Measurements from ENCODE around the gene ORM2.
"Not testable (repeated sequence)": the region's sequence is repeated elsewhere in the genome, so short reads cannot be mapped to it uniquely, and the experiment has no call there.

The ORM2 gene

DNA sequence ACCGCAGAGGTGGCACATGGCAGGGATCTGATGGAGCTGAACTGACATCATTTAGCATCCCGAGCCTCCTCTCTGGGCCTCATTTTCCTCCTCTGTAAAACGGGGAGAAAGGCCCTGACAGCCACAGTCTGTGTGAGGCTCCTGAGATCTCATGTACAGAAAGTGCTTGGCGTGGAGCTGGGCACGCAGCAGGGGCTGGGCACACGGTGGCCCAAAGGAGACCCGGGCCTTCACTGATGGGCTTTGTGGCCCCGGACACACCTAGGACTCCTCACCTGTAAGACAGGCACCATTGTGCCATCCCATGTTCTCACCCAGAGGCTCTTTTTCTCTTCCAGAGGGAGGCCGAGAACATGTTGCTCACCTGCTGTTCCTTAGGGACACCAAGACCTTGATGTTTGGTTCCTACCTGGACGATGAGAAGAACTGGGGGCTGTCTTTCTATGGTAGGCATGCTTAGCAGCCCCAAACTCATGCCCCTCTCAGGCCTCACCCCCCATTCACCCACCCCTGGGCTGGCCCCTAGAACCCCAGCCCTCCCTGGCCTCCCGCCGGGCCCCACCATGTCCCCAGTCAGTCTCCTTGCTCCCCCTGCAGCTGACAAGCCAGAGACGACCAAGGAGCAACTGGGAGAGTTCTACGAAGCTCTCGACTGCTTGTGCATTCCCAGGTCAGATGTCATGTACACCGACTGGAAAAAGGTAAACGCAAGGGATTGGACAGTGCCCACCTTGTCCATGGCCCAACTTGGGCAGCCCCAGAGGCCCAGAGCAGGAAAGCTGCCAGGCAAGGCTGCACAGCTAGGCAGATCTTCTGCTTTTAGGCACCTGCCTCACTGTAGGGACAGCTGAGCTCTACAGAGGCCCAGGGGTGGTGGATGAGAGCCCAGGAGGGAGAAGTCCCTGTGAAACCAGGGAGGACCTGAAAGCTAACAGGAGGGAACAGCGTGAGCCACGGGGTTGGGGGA lies 1.8 kb downstream of the ORM2 start:
- DNase-seq (ENCODE audit: low read depth in 2 of 2), result not testable (repeated sequence)

DNA sequence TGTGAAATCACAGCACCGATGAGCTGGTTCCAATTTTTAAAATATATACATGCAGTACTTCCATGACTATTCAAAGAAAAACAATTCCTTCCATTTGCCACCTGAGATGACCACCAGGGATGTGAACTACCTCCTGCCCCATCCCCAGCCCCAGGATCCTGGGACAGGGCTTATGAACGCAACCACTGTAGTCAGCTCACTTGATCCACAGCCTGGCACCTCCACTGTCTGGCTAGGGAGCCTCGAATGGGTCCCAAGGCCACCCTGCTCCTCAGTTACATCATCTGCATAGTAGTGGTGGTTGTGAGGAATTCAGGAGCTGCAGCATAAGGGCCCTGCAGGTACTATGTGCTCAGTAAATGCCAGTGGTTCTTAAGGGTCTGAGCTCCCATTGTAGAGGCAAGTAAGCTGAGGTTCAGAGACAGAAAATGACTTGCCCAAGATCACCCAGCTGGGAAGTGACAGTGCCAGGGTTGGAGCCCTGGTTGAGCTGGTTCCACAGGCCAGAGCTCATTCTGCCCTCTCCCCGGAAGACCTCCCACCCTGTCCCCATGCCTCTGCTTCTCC lies 2.9 kb downstream of the ORM2 start:
- DNase-seq (ENCODE audit: low read depth in 2 of 2), result not testable (repeated sequence)

DNA sequence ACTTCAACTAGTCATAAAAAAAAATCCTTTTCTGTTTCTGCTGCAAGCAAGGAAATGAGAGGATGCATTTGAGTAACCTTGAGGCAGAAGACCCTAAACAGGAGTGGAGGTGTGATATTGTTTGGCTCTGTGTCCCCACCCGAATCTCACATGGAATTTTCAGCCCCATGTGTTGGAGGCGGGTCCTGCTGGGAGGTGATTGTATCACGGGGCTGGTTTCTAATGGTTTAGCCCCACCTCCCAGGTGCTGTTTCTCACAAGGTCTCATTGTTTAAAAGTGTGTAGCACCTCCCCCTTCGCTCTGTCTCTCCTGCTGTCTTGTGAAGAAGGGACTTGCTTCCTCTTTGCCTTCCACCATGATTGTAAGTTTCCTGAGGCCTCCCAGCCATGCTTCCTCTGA lies 4.0 kb downstream of the ORM2 start:
- DNase-seq (ENCODE audit: low read depth in 2 of 2), result not testable (repeated sequence)

DNA sequence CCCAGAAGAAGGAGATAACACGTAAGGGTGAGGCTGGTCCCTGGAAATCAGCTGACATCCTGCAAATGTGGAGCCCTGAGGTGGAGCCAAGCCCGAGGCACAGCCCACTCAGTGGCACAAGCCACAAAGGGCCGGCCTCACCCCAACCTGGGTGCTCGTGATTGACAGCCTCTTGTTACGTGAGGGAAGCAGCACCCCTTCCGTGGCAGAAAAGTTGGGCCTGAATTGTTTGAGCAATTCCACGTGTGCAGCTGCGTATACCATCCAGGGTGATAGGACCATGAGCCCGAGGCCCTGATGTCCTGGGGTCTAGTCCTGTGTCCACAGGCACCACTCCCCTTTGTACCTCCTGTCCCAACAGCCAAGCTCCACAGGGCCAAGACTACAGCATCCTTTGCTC lies 4.8 kb downstream of the ORM2 start:
- DNase-seq (ENCODE audit: low read depth in 2 of 2), result no peak

DNA sequence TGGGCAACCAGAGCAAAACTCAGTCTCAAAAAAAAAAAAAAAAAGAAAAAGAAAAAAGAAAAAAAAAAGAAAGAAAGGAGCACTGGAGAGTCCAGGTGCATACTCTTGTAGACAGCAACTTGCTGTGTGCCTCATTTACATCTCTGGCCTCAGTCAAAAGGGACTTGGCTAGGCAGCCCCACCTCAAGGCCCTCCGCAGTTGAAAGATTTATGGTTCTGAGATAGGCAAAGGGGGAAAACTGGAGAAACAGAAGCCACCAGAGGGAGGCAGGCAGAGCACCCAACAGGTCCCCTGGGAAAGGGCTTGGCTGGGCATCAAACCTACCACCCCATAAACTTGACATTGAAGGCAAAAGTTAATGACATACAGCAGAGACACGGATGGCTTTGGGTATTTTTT lies 6.1 kb downstream of the ORM2 start:
- DNase-seq (ENCODE audit: low read depth in 2 of 2), result no peak

DNA sequence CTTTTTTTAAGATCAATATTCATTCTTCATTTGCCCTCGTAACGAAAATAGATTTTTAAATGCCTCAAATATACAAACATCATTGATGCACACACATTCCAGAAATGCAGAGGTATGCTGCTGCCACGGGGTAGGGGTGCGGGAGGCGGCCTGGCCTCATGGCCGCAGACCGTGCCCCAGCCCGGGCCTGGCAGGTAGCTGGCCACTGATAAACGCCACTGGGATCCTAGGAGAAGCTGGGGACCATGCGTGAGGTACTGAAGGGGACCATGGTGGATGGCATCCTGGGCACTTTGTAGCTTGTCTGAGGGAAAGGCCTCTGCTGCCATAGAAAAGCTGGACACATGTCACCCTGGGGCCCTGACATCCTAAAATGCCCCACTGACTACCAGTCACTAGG lies 6.5 kb downstream of the ORM2 start:
- DNase-seq (ENCODE audit: low read depth in 2 of 2), result no peak

DNA sequence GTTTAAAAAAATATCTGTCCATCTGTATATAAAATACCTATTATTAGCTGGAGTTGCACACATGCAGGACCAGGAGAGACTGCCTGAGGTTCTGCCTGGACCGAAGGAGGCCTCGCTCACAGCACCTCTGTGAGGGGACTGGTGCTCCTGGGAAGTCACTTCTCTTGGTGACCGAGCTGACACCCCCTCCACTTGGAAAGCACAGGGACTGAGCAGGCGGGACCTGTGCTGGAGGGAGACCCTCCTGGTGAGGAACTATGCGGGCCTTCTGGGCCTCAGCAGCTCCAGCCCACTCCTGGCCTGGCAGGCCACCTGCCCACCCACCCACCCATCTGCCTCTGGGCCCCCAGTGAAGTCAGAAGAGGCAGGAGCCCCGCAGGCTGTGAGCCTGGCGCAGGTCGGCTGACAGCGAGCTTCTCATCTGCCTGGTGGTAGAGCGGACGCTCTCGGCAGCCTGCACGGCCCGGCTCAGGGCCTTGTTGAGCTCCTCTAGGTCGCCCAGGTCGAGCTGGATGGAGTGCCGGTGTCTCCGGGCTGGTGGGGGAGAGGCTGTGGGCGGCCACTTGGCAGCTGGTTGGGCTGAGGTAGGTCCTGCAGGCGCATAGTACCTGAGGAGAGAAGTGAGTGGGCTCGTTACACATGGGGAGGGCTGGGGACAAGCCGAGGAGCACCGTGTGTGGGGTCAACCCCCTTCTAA lies 7.2 kb downstream of the ORM2 start:
- DNase-seq (ENCODE audit: low read depth in 2 of 2), result no peak

GRCh38 chr9:114338187-114338586 lies 8.5 kb downstream of the ORM2 start:
- DNase-seq (ENCODE audit: low read depth in 2 of 2), result no peak

GRCh38 chr9:114339130-114339908 lies 9.7 kb downstream of the ORM2 start:
- peak; percentile 40 to 55 for DNase-seq (ENCODE audit: low read depth in 2 of 2)

GRCh38 chr9:114341152-114341830 lies 11.6 kb downstream of the ORM2 start:
- no peak for DNase-seq (ENCODE audit: low read depth in 2 of 2)

DNA sequence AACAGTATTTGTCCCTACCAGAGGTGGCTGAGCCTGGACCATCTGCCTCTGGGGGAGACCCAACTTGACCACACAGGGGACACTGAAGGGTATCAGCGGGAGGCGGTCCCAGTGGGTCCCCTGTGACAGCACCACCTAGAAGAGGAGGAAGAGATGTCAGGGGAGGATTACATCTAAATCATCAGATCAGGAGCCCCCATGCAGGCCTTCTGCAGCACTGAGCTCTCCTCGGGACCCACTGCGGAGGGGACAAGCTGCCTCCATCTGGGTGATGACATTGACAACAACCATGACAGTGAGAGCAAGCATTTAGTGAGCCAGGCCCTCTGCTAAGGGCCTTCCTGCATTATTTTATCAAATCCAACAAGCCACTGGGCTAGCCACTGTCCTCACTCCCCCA lies 12.3 kb downstream of the ORM2 start:
- no peak for DNase-seq (ENCODE audit: low read depth in 2 of 2)

GRCh38 chr9:114342755-114343440 lies 13.2 kb downstream of the ORM2 start:
- no peak for DNase-seq (ENCODE audit: low read depth in 2 of 2)

DNA sequence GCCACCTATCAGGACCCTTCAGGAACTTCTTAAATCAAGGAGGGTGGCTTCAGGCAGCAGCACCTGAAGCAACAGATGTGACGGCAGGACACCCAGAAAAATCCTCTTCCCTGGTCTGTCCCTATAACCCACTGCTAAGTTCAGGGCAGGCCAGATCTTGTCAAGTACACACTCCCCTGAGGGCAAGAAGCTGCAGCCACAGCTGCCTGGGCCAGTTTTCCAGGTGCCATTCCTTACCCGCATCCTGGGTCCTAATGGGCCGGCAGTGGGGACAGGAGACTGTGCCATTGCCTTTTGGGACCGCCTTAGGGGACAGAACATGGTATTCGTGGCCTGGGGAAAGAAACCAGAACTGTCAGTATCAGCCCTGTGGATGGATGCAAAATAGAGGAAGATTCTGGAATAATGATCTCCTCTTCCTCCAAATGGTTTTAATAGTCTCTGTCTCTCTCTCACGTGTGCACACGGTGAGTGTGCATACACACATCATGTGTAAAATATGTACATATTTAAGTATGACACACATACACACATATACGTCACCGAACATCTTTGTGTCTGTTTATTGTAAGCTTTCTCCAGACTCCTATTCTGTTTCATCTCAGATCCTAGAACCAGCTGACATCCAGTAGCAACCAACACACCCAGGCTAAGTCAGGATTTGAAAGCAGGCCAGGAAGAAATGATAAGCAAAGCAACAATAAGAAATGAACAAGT lies 14.0 kb downstream of the ORM2 start:
- no peak for DNase-seq (ENCODE audit: low read depth in 2 of 2)

- DNase-seq (ENCODE audit: low read depth in 2 of 2), result no peak
These were observed 14.5 kb downstream of the ORM2 start for GRCh38 chr9:114344188-114344566.

GRCh38 chr9:114344692-114345091 lies 15.0 kb downstream of the ORM2 start:
- no peak for DNase-seq (ENCODE audit: low read depth in 2 of 2)

DNA sequence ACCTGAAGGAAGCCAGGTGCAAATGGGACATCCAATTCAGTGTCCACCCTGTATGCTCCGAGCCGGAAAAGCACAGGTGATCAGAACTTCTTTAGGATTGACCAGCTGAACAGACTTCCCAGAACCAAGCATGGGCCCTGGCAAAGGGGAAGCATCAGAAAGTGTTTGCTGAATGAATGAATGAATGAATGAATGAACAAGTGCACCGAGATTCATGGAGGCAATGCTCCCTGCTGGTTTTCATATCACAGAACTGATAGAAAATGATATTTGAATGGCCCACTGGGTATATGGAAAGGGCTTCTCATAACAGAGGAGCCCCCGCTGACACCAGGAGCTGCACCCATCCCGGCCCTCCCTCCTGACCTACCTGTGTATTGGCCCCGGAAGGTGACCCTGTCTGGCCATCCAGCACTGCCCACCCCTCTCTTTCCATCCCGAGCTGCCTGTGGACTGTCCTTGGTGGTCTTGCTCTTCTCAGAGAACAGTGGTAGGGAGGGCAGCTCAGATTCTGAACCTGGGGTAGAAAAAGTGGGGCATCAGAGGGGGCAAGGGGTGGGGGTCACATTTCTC lies 15.9 kb downstream of the ORM2 start:
- no peak for DNase-seq (ENCODE audit: low read depth in 2 of 2)

DNA sequence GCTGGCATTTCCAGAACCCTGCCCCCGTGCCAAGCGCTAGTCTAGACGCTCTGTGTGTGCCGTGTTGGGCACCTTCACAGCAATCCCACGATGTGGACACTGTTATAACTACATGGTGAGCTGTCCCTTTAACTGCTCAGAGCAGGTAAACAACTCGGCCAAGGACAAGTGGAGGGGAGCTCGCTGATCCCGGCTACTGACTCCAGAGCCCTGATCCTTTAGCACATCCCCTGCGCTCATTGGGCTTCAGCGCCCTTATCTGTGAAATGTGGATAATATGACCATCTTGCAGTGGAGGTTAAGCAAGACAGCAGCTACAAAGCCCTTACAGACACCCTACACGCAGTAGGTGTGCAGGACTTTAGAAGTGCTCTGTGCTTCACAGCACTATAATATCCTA lies 16.5 kb downstream of the ORM2 start:
- DNase-seq (ENCODE audit: low read depth in 2 of 2), result no peak

- no peak for DNase-seq (ENCODE audit: low read depth in 2 of 2)
These were observed 18.0 kb downstream of the ORM2 start for GRCh38 chr9:114347675-114348074.

DNA sequence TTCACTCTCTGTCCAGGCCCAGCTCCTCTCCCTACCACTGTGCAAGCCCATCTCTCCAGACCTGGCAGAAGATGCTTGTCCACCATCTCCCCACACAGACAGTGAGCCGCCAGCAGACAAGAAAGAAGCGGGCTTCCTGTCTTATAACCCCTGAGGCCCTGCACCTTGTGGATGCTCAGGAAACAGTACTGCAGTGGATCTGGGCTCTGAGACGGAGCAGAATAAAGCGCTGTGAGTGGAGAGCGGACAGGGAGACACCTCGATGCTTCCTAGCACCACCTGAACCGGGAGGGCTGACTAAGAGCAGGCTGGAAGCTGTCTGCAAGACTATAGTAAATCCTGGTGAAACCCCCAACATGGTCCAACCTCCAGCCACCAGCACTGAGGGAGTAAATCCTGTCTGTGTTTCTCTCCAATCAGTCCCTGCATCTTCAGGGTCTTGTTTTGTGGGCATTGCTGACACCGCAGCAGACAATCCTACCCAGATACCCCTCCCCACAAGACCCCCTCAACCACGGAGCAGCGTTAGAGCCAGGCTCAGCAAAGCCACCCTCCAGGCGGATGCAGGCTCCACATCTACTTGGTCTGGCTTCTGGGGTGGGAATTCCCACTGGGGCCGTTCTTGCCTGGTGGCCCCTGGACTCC lies 18.7 kb downstream of the ORM2 start:
- no peak for DNase-seq (ENCODE audit: low read depth in 2 of 2)
